GM11168 (cell line): Measurements from ENCODE around the gene ZNF582.
"Not testable (repeated sequence)": the region's sequence is repeated elsewhere in the genome, so short reads cannot be mapped to it uniquely, and the experiment has no call there.

ENCODE experiments used
- in situ Hi-C: fragments of 300-500 bp; cut with MboI; formaldehyde crosslinking; loops from one replicate; pipeline ENCODE4 v1.12.0; 2022; ENCODE audit warnings: low sequenced_read_pairs; ENCODE audit not compliant: unreplicated experiment

The ZNF582 gene

DNA sequence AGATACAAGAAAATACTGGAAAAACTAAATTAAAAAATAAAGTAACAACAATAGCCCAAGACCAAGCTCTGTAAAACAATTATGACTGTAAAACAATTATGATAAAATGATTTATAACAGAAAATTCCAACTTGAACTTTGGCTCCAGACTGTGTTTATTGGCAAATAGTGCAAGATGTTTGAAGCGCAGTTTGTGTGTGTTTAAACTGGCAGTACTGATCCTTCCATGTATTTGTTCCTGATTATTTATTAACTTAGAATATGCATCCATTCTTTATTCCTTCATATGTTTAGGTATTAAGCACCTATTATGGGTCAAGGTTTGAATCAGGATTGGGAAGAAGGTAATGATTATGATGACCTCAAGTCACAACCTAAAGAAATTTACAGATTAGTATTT is 37.8 kb downstream of the ZNF582 start:
- in situ Hi-C loops: no loop called here

DNA sequence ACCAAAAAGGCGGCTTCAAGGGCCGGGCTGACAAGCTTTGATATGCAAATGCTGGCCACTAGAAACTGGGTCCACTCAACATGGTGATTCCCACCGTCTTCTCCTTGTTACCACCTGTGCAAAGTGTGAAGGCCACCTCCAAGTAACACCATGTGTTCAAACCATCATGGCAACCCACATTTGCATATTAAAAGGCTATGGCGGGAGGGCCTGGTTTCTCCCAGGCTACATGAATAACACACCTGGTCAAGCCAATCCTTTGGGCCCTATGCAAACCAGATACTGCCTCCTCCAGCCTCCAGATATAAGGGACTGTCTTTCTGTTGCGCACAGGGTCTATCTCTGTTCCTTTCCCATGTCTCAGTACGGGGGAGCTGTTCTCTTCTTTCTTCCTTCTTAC is 42.1 kb downstream of the ZNF582 start:
- in situ Hi-C loops: no loop called here

DNA sequence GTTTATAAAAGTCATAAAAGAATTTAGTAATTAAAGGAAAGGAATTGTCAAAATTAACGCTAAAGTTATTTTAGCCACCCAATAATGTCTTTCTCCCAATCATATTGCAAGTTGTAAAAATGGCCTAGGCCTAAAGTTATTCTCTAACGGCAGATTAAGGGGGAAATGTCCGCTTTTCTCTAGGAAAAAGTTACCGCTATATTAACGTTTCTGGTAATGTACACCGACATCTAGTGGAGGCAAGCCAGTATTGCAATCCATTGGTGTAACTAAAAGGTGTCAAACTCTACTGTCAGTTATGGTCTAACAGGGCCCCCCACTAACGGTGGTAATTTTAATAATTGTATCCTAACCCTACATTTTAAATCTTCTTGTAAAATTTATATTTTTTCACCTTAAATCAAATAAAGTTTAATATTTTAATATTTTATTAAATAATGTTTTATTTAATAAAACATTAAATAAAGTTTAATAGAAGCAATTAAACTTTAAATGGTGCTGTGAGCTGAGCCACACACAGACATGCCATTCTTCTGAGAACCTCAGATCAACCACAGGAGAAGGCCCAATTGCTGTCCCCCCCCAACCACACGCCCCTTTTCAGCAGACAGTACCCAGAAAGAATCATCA is 42.8 kb downstream of the ZNF582 start:
- in situ Hi-C loops: no loop called here

DNA sequence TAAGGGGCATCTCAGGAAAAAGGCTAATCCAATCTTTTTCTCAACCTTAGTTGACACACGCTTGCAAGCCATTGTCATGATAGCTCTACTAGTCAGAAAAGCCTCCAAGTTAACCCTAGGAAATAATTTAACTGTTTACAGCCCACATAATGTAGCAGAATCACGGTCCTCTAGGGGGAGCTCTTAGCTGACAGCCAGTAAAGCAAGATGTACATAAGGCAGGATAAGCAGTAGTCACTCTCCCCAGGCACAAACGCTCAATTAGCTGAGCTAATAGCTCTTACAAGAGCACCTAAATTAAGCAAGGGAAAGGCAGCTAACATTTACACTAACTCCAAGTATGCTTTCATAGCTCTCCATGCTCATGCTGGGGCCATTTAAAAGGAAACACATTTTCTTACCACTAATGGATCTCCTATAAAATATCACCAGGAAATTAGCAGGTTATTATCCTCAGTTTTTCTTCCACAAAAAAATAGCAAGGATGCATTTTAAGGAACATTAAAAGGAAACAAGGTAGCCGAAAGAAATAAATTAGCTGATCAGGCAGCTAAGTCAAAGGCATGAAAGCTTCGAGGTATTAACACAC is 45.0 kb downstream of the ZNF582 start:
- in situ Hi-C loops: no loop called here

DNA sequence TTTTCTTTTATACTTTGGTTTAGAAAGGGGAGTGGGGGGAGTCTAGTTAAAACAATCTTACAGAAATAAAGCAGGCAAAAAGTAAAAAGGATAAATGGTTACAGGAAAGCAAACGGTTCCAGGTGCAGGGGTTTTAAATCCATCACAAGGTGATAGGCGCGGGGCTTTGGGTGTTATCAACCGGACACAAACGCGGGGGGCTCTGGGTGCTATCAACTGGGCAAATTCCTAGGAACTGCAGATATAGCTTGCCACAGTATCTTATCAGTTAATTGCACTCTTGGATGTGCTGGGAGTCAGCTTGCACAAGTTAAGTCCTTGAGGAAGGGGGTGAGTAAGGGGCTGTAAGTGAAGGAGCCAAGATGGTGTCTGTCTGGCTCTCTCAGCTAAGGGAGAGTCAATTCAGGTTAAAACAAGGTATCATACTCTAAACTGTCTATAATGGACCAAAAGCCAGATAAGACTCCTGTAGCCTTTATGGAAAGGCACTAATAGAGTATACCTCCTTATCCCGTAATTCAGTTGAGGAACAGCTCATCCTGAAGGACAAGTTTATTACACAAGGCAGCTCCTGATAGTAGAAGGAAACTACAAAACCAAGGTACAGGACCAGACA is 46.1 kb downstream of the ZNF582 start:
- in situ Hi-C loops: no loop called here

DNA sequence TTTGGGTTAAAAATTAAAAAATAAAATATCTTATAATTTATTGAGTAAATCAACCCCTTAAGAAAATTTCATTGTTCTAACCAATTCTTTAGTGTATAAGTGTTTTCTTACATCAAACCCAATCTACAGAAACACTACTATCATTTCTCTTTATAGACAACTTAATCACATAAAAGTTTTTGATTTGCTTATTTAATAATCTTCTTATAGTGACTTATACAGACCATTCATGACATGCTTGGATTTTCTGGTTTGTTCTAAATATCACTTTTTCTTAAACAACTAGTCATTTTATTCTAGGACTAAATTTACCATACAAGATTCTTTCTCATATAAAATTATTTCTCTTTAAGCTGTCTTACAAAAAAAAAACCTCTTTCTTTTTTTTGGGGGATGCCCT is 51.4 kb downstream of the ZNF582 start:
- in situ Hi-C loops: no loop called here

DNA sequence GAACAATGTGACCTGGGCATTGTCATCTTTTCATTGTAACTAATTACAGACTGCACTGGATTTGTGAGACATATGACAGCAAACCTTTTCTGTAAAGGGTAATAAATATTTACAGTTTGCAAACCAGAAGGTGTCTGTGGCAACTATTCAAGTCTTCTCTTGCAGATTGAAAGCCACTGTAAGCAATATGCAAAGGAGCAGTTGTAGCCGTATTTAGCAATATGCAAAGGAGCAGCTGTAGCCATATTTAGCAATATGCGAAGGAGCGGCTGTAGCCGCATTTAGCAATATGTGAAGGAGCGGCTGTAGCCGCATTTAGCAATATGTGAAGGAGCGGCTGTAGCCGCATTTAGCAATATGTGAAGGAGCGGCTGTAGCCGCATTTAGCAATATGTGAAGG is 54.3 kb downstream of the ZNF582 start:
- in situ Hi-C loops: not testable (repeated sequence)

DNA sequence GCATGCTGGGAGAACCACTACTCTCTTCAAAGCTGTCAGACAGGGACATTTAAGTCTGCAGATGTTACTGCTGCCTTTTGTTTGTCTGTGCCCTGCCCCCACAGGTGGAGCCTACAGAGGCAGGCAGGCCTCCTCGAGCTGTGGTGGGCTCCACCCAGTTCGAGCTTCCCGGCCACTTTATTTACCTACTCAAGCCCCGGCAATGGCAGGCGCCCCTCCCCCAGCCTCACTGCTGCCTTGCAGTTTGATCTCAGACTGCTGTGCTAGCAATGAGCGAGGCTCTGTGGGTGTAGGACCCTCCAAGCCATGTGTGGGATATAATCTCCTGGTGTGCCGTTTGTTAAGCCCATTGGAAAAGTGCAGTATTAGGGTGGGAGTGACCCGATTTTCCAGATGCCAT is 56.3 kb downstream of the ZNF582 start:
- in situ Hi-C loops: not testable (repeated sequence)

DNA sequence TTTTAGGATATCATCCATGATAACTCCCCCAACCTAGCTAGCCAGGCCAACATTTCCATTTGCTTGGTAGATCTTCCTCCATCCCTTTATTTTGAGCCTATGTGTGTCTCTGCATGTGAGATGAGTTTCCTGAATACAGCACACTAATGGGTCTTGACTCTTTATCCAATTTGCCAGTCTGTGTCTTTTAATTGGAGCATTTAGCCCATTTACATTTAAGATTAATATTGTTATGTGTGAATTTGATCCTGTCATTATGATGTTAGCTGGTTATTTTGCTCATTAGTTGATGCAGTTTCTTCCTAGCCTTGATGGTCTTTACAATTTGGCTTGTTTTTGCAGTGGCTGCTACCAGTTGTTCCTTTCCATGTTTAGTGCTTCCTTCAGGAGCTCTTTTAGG is 58.0 kb downstream of the ZNF582 start:
- in situ Hi-C loops: not testable (repeated sequence)

DNA sequence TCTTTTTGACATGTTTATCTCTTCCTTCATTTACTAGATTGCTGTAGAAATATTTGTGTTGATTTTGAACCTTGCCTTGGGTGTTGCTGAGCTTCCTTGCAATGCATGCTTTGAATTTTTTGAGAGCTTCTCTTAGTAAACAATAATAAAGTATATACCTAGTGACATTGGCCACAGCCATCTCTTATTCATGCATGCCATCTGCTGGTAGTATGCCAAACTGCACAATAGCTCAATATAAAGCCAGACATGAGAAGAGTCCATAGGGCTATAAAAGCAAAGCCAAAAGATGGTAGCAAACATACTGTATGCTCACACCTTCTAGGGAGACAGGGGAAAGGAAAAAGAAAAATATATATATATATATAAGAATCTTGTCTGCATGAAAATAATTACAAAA is 59.8 kb downstream of the ZNF582 start:
- in situ Hi-C loops: no loop called here
